Panc1 (cell line): Measurements from ENCODE around the gene ZNF440.

Experiments
- CTCF ChIP-seq: fragments of 450-650 bp; IDR thresholded peaks from 2 replicates; pipeline ENCODE4 v1.5.1; 2017; ENCODE audit warnings: mild to moderate bottlenecking
- POLR2AphosphoS5 ChIP-seq: IDR thresholded peaks from 2 replicates; pipeline ENCODE4 v1.6.1; 2012; ENCODE audit warnings: mild to moderate bottlenecking, low read depth, low read length, moderate library complexity
- REST ChIP-seq, 2 experiments: IDR thresholded peaks; 2 replicates each; pipeline ENCODE4 v1.6.1; 2011 to 2012; ENCODE audit warnings: low read depth in 2 of 2, control low read depth in 1 of 2, low read length in 1 of 2, mild to moderate bottlenecking in 1 of 2, moderate library complexity in 1 of 2; ENCODE audit not compliant: insufficient read depth in 1 of 2
- SIN3A ChIP-seq: IDR thresholded peaks from 2 replicates; pipeline ENCODE4 v1.6.1; 2012; ENCODE audit warnings: low read depth, mild to moderate bottlenecking, low read length, moderate library complexity, borderline replicate concordance; ENCODE audit not compliant: insufficient read depth
- TCF7L2 ChIP-seq: IDR thresholded peaks from 2 replicates; pipeline ENCODE4 v1.6.1; 2011; ENCODE audit warnings: mild to moderate bottlenecking, low read depth, low read length, inconsistent platforms

- TF ChIP-seq CTCF = no peak
- TF ChIP-seq TCF7L2 = no peak
- TF ChIP-seq POLR2AphosphoS5 = no peak
- no peak for TF ChIP-seq REST (IDR thresholded peaks at IDR 0.05; ENCODE audit: insufficient read depth in 1 of 2, low read depth in 2 of 2, low read length in 1 of 2)
- no peak for TF ChIP-seq SIN3A
These were observed 30.3 kb upstream of the ZNF440 start for GRCh38 chr19:11783767-11784166.
